GM12891 (cell line): ENCODE data around the gene SLC25A22.

ENCODE experiments used
- DNase-seq: peaks from one replicate; pipeline ENCODE4 v3.0.0; 2011; ENCODE audit warnings: low spot score; ENCODE audit not compliant: insufficient read length
- FAIRE-seq: peaks from 2 replicates; lab custom pipeline; 2011; peaks lifted over from hg19 to GRCh38; lab: Jason Lieb, UNC
- PAX5 ChIP-seq: IDR thresholded peaks from 2 replicates; pipeline ENCODE4 v1.6.1; 2011; ENCODE audit warnings: low read length, moderate library complexity, mild to moderate bottlenecking; ENCODE audit not compliant: insufficient read depth, severe bottlenecking
- POLR2A ChIP-seq: IDR thresholded peaks from 2 replicates; pipeline ENCODE4 v1.6.1; 2011; ENCODE audit warnings: low read depth, low read length, control low read depth
- POLR2AphosphoS5 ChIP-seq: IDR thresholded peaks from 2 replicates; pipeline ENCODE4 v1.6.1; 2011; ENCODE audit warnings: low read depth, low read length, control low read depth
- POU2F2 ChIP-seq: IDR thresholded peaks from 2 replicates; pipeline ENCODE4 v1.6.1; 2011; ENCODE audit warnings: low read depth, mild to moderate bottlenecking, control low read depth, low read length, moderate library complexity
- SPI1 ChIP-seq: IDR thresholded peaks from 2 replicates; pipeline ENCODE4 v1.6.1; 2011; ENCODE audit warnings: low read depth, low read length, control low read depth
- TAF1 ChIP-seq: IDR thresholded peaks from 2 replicates; pipeline ENCODE4 v1.6.1; 2011; ENCODE audit warnings: low read depth, low read length, control low read depth

The SLC25A22 gene

GRCh38 chr11:815675-816432 is 17.8 kb upstream of the SLC25A22 start:
- no peak for TF ChIP-seq POLR2AphosphoS5
- TF ChIP-seq POLR2A: 0 out of 2 replicates have a peak, but pooled peaks have one; percentile 13
- FAIRE-seq: no peak
- DNase-seq: no peak

GRCh38 chr11:813456-814096 is 15.5 kb upstream of the SLC25A22 start:
- TF ChIP-seq SPI1 (no peak), POU2F2 (0 out of 2 replicates have a peak, but pooled peaks have one; percentile 16), POLR2AphosphoS5 (peak; percentile 73), POLR2A (peak; percentile 86), PAX5 (no peak)
- DNase-seq: no peak
- no peak for FAIRE-seq

GRCh38 chr11:813072-813455 is 15.0 kb upstream of the SLC25A22 start:
- no peak for FAIRE-seq
- DNase-seq: no peak
- TF ChIP-seq TAF1 (no peak), POLR2AphosphoS5 (peak; percentile 44; the same call in 1 of the 2 replicates)

- DNase-seq: no peak
- TF ChIP-seq PAX5 (no peak), POLR2AphosphoS5 (peak; percentile 43; the same call in 1 of the 2 replicates)
- no peak for FAIRE-seq
Observed at GRCh38 chr11:812390-812789, 14.3 kb upstream of the SLC25A22 start.

- FAIRE-seq: peak; percentile 80
- peak; percentile 18 for TF ChIP-seq POLR2AphosphoS5
- TF ChIP-seq TAF1: no peak
- TF ChIP-seq POLR2A: no peak
- no peak for TF ChIP-seq SPI1
- no peak for TF ChIP-seq PAX5
- no peak for TF ChIP-seq POU2F2
- DNase-seq: no peak
Observed at GRCh38 chr11:811446-812245, 13.6 kb upstream of the SLC25A22 start.

- TF ChIP-seq TAF1 (no peak), POU2F2 (no peak), POLR2AphosphoS5 (no peak), POLR2A (no peak), PAX5 (no peak)
- FAIRE-seq (no peak), DNase-seq (no peak)
Observed at GRCh38 chr11:810040-810567, 12.0 kb upstream of the SLC25A22 start.

- peak; percentile 92 for TF ChIP-seq POLR2A
- peak; percentile 42; the same call in 1 of the 2 replicates for TF ChIP-seq POU2F2
- TF ChIP-seq SPI1: no peak
- peak; percentile 94 for TF ChIP-seq POLR2AphosphoS5
- TF ChIP-seq TAF1: peak; percentile 97
- TF ChIP-seq PAX5: peak; percentile 21
- DNase-seq (peak; percentile 99), FAIRE-seq (peak; percentile 100)
Observed at GRCh38 chr11:809287-810039, 11.4 kb upstream of the SLC25A22 start, which contains the start of gene RPLP2. RPLP2 (plus strand) TSS chr11:809967; CDS start chr11:810235, 268 bp downstream.

- no peak for TF ChIP-seq POU2F2
- TF ChIP-seq TAF1: no peak
- TF ChIP-seq PAX5: no peak
- no peak for TF ChIP-seq POLR2A
- no peak for TF ChIP-seq SPI1
- TF ChIP-seq POLR2AphosphoS5: no peak
- FAIRE-seq (peak; percentile 35), DNase-seq (no peak)
Observed at GRCh38 chr11:808427-809286, 10.6 kb upstream of the SLC25A22 start.

- TF ChIP-seq TAF1: no peak
- TF ChIP-seq SPI1: no peak
- TF ChIP-seq POLR2AphosphoS5: no peak
- no peak for TF ChIP-seq POLR2A
- TF ChIP-seq POU2F2: no peak
- TF ChIP-seq PAX5: no peak
- DNase-seq (no peak), FAIRE-seq (no peak)
Observed at GRCh38 chr11:804599-804964, 6.5 kb upstream of the SLC25A22 start.
